Stomach (tissue), 4 donors: ENCODE measurements around the gene DLG4.

Source experiments
- CTCF ChIP-seq, 7 experiments: fragments of 450-650 bp in 4 of 7; fragments of 200-600 bp in 3 of 7; sonication (generic) in 3 of 7; IDR thresholded peaks; one replicate each; pipeline ENCODE4 v1.5.1; 2016 to 2019; ENCODE audit warnings: antibody characterized with exemption in 7 of 7, control low read depth in 2 of 7, mild to moderate bottlenecking in 1 of 7
- EP300 ChIP-seq: sonication (generic); formaldehyde crosslinking; IDR thresholded peaks from one replicate; pipeline ENCODE4 v1.6.1; 2017; ENCODE audit warnings: antibody characterized with exemption

GRCh38 chr17:7238420-7239090, 18.9 kb upstream of the DLG4 start:
- no peak for TF ChIP-seq CTCF (IDR thresholded peaks at IDR 0.05)
- no peak for TF ChIP-seq EP300
